K562 (cell line): ENCODE measurements around the gene PPP6R1. TPM values are rescaled to one million over a fixed set of nuclear protein-coding genes. Genes with fewer than 3 reads are reported as not detected.

Source experiments
- ARNT ChIP-seq, 2 experiments: fragments of 450-650 bp; IDR thresholded peaks; 2 replicates each; pipeline ENCODE4 v1.6.1; 2016; ENCODE audit warnings: mild to moderate bottlenecking in 1 of 2
- CHD2 ChIP-seq: IDR thresholded peaks from 2 replicates; pipeline ENCODE4 v1.6.1; 2011; ENCODE audit warnings: low read depth, low read length
- EHMT2 ChIP-seq: fragments of 450-650 bp; IDR thresholded peaks from 2 replicates; pipeline ENCODE4 v1.6.1; 2018; ENCODE audit warnings: antibody characterized with exemption
- GABPB2 ChIP-seq: fragments of 250-450 bp; sonication (Bioruptor Pico); conservative IDR thresholded peaks from 2 replicates; pipeline ENCODE4 v1.5.1; 2021; ENCODE audit warnings: mild to moderate bottlenecking
- HNRNPK ChIP-seq: fragments of 200-400 bp; formaldehyde crosslinking; IDR thresholded peaks from one replicate; pipeline ENCODE4 v1.6.1; 2018; ENCODE audit warnings: mild to moderate bottlenecking, low read depth, low read length; ENCODE audit not compliant: poor library complexity, severe bottlenecking
- IRF2 ChIP-seq: sonication (generic); formaldehyde crosslinking; IDR thresholded peaks from 2 replicates; pipeline ENCODE4 v1.8.1; 2022; ENCODE audit warnings: mild to moderate bottlenecking, missing genetic modification reagents
- MAFK ChIP-seq: IDR thresholded peaks from 2 replicates; pipeline ENCODE4 v1.6.1; 2011; ENCODE audit warnings: low read length, improper control_type of control experiment
- NR0B1 ChIP-seq: fragments of 450-650 bp; IDR thresholded peaks from one replicate; pipeline ENCODE4 v1.6.1; 2018; ENCODE audit warnings: mild to moderate bottlenecking, moderate library complexity; ENCODE audit not compliant: partially characterized antibody
- NR1H2 ChIP-seq: sonication (generic); formaldehyde crosslinking; IDR thresholded peaks from 2 replicates; pipeline ENCODE4 v1.4.0; 2020; ENCODE audit warnings: mild to moderate bottlenecking, missing genetic modification reagents
- RFX7 ChIP-seq: fragments of 250-450 bp; sonication (Bioruptor Pico); IDR thresholded peaks from 2 replicates; pipeline ENCODE4 v1.5.1; 2021; ENCODE audit warnings: mild to moderate bottlenecking
- SMARCA4 ChIP-seq: fragments of 450-650 bp; IDR thresholded peaks from 2 replicates; pipeline ENCODE4 v1.6.1; 2016
- SMARCA5 ChIP-seq: fragments of 450-650 bp; IDR thresholded peaks from 2 replicates; pipeline ENCODE4 v1.6.1; 2016
- ZC3H8 ChIP-seq: fragments of 450-650 bp; IDR thresholded peaks from 2 replicates; pipeline ENCODE4 v1.6.1; 2017
- ZNF398 ChIP-seq: fragments of 250-450 bp; sonication (Bioruptor Pico); IDR thresholded peaks from 2 replicates; pipeline ENCODE4 v1.8.0; 2021; ENCODE audit warnings: moderate library complexity, mild to moderate bottlenecking, inconsistent platforms
- ZNF75A ChIP-seq: fragments of 450-650 bp; formaldehyde crosslinking; IDR thresholded peaks from 2 replicates; pipeline ENCODE4 v1.4.0; 2020; ENCODE audit warnings: mild to moderate bottlenecking
- polyA plus RNA-seq, 8 experiments: library from polyadenylated mRNA; depleted of rRNA in 4 of 8; stranded (reverse) in 5 of 8; unstranded in 3 of 8; fragments of >200 nt; fragmentation: Nextera tagmentation in 2 of 8; fragmentation: Illumina TruSeq in 1 of 8; extraction: Ambion mirVana in 2 of 8; extraction: Trizol in 1 of 8; gene quantifications; 2 replicates each; pipeline versions ENCODE4 v1.2.1 to v1.2.3, GENCODE V29; 2011 to 2014; ENCODE audit warnings: inconsistent platforms in 1 of 8, missing spikeins in 1 of 8
- total RNA-seq, 7 experiments: library from RNA; depleted of rRNA in 6 of 7; stranded (reverse); fragments of >200 nt in 6 of 7; fragmentation: Illumina TruSeq in 2 of 7; extraction: Trizol in 2 of 7; gene quantifications; 2 replicates each; pipeline versions ENCODE4 v1.2.1 to v1.2.3, GENCODE V29; 2011 to 2021; ENCODE audit warnings: low replicate concordance in 1 of 7
- TF ChIP-seq, protein P1 (sequence below): fragments of 250-450 bp; sonication (Bioruptor Pico); IDR thresholded peaks from 2 replicates; pipeline ENCODE4 v1.6.1; 2021; ENCODE audit warnings: mild to moderate bottlenecking
- TF ChIP-seq, protein P2 (sequence below): IDR thresholded peaks from 2 replicates; pipeline ENCODE4 v1.6.1; 2011; ENCODE audit not compliant: insufficient read length; ENCODE audit errors: extremely low read depth
- TF ChIP-seq, protein P3 (sequence below): fragments of 450-650 bp; IDR thresholded peaks from 2 replicates; pipeline ENCODE4 v1.6.1; 2017; ENCODE audit warnings: antibody characterized with exemption
- TF ChIP-seq, protein P4 (sequence below): sonication (generic); formaldehyde crosslinking; IDR thresholded peaks from 2 replicates; pipeline ENCODE4 v1.8.1; 2022; ENCODE audit warnings: missing genetic modification reagents
- TF ChIP-seq, protein P5 (sequence below), 2 experiments: fragments of 450-650 bp; IDR thresholded peaks; 2 replicates each; pipeline ENCODE4 v1.6.1; 2016

Gene PPP6R1
- total and polyA plus RNA-seq, 9 of the 15 experiments (the other 6 are each of a cell fraction or from before 2014, with no cell fraction given), result 0.48 to 135 (median 37.2) TPM

GRCh38 chr19:55270172-55270942 lies 11.5 kb upstream of the PPP6R1 start (continued):
- TF ChIP-seq ZNF398, result no peak
- TF ChIP-seq, protein P1, sequence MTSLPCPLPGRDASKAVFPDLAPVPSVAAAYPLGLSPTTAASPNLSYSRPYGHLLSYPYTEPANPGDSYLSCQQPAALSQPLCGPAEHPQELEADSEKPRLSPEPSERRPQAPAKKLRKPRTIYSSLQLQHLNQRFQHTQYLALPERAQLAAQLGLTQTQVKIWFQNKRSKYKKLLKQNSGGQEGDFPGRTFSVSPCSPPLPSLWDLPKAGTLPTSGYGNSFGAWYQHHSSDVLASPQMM (CRISPR knock-in tag), result no peak
- TF ChIP-seq ZC3H8, result no peak
- TF ChIP-seq, protein P2, sequence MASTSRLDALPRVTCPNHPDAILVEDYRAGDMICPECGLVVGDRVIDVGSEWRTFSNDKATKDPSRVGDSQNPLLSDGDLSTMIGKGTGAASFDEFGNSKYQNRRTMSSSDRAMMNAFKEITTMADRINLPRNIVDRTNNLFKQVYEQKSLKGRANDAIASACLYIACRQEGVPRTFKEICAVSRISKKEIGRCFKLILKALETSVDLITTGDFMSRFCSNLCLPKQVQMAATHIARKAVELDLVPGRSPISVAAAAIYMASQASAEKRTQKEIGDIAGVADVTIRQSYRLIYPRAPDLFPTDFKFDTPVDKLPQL, result no peak
- TF ChIP-seq MAFK, result no peak
- peak; percentile 83 for TF ChIP-seq SMARCA5
- no peak for TF ChIP-seq HNRNPK
- no peak for TF ChIP-seq ARNT (IDR thresholded peaks at IDR 0.05)
- peak; percentile 69; the same call in 1 of the 2 replicates for TF ChIP-seq ZNF75A
- no peak for TF ChIP-seq NR0B1
- 0 out of 2 replicates have a peak, but pooled peaks have one; percentile 16 for TF ChIP-seq EHMT2
- TF ChIP-seq GABPB2 (CRISPR knock-in tag), result no peak
- no peak for TF ChIP-seq RFX7 (CRISPR knock-in tag)
- TF ChIP-seq, protein P3, sequence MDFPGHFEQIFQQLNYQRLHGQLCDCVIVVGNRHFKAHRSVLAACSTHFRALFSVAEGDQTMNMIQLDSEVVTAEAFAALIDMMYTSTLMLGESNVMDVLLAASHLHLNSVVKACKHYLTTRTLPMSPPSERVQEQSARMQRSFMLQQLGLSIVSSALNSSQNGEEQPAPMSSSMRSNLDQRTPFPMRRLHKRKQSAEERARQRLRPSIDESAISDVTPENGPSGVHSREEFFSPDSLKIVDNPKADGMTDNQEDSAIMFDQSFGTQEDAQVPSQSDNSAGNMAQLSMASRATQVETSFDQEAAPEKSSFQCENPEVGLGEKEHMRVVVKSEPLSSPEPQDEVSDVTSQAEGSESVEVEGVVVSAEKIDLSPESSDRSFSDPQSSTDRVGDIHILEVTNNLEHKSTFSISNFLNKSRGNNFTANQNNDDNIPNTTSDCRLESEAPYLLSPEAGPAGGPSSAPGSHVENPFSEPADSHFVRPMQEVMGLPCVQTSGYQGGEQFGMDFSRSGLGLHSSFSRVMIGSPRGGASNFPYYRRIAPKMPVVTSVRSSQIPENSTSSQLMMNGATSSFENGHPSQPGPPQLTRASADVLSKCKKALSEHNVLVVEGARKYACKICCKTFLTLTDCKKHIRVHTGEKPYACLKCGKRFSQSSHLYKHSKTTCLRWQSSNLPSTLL, result no peak
- TF ChIP-seq NR1H2, result no peak
- TF ChIP-seq SMARCA4, result peak; percentile 60; the same call in 1 of the 2 replicates
- no peak for TF ChIP-seq IRF2 (CRISPR knock-in tag)
- TF ChIP-seq CHD2, result no peak
- TF ChIP-seq, protein P4, sequence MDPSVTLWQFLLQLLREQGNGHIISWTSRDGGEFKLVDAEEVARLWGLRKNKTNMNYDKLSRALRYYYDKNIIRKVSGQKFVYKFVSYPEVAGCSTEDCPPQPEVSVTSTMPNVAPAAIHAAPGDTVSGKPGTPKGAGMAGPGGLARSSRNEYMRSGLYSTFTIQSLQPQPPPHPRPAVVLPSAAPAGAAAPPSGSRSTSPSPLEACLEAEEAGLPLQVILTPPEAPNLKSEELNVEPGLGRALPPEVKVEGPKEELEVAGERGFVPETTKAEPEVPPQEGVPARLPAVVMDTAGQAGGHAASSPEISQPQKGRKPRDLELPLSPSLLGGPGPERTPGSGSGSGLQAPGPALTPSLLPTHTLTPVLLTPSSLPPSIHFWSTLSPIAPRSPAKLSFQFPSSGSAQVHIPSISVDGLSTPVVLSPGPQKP (CRISPR knock-in tag), result no peak
- TF ChIP-seq, protein P5, sequence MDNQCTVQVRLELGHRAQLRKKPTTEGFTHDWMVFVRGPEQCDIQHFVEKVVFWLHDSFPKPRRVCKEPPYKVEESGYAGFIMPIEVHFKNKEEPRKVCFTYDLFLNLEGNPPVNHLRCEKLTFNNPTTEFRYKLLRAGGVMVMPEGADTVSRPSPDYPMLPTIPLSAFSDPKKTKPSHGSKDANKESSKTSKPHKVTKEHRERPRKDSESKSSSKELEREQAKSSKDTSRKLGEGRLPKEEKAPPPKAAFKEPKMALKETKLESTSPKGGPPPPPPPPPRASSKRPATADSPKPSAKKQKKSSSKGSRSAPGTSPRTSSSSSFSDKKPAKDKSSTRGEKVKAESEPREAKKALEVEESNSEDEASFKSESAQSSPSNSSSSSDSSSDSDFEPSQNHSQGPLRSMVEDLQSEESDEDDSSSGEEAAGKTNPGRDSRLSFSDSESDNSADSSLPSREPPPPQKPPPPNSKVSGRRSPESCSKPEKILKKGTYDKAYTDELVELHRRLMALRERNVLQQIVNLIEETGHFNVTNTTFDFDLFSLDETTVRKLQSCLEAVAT (IDR thresholded peaks at IDR 0.05), result peak in 1 of 2 experiments; percentile 36; a peak in 3 of 4 replicates
